NB4 (cell line): ENCODE measurements around the gene PIBF1.

Experiments used
- CTCF ChIP-seq: IDR thresholded peaks from one replicate; pipeline ENCODE4 v1.5.1; 2012; ENCODE audit warnings: low read depth, low read length
- MAX ChIP-seq: IDR thresholded peaks from 2 replicates; pipeline ENCODE4 v1.6.1; 2011; ENCODE audit warnings: low read depth, low read length
- MYC ChIP-seq: IDR thresholded peaks from 2 replicates; pipeline ENCODE4 v1.6.1; 2011; ENCODE audit warnings: low read depth, low read length
- POLR2A ChIP-seq: IDR thresholded peaks from 2 replicates; pipeline ENCODE4 v1.6.1; 2011; ENCODE audit warnings: mild to moderate bottlenecking; ENCODE audit not compliant: insufficient read length; ENCODE audit errors: extremely low read depth

GRCh38 chr13:72886272-72887067 is 104.5 kb downstream of the PIBF1 start:
- TF ChIP-seq CTCF (no peak), POLR2A (no peak), MYC (no peak), MAX (no peak)
